Right lobe of liver (tissue), 6 donors: Measurements from ENCODE around the gene ROBO2. TPM values are rescaled to one million over a fixed set of nuclear protein-coding genes. Genes with fewer than 3 reads are reported as not detected.

Experiments
- ATAC-seq, 4 donors: fragments of 200-7000 bp; cut with Tn5 transposase; one replicate each; pipeline ENCODE4 v1.9.1; 2020; ENCODE audit warnings: mild to moderate bottlenecking in 4 of 4, moderate library complexity in 4 of 4
- DNase-seq, 3 donors: peaks; one replicate each; pipeline ENCODE4 v3.0.0-alpha.2; 2020
- H3K27ac ChIP-seq, 3 donors: fragments of 200-600 bp; one replicate each; pipeline ENCODE4 v1.8.0; 2022
- H3K27me3 ChIP-seq, 2 donors: fragments of 200-600 bp; one replicate each; pipeline ENCODE4 v1.8.0; 2022
- H3K36me3 ChIP-seq, 4 donors: fragments of 200-600 bp; sonication (generic) in 1 of 4; one replicate each; pipeline versions ENCODE4 v1.5.1 to v1.8.0; 2017 to 2022; ENCODE audit warnings: control low read depth in 1 of 4
- H3K4me1 ChIP-seq, 4 donors: fragments of 200-600 bp; sonication (generic) in 1 of 4; one replicate each; pipeline versions ENCODE4 v1.5.1 to v1.8.0; 2017 to 2022; ENCODE audit warnings: control low read depth in 1 of 4
- H3K4me3 ChIP-seq, 3 donors: fragments of 200-600 bp; one replicate each; pipeline ENCODE4 v1.8.0; 2022
- H3K9me3 ChIP-seq, 4 donors: fragments of 200-600 bp; sonication (generic) in 1 of 4; one replicate each; pipeline versions ENCODE4 v1.5.1 to v1.8.0; 2017 to 2022; ENCODE audit warnings: control low read depth in 1 of 4
- CTCF ChIP-seq, 4 donors: fragments of 200-600 bp in 3 of 4; fragments of 450-650 bp in 1 of 4; IDR thresholded peaks; one replicate each; pipeline versions ENCODE4 v1.5.1 to v1.8.0; 2016 to 2022; ENCODE audit warnings: antibody characterized with exemption in 4 of 4, mild to moderate bottlenecking in 2 of 4
- POLR2A ChIP-seq: fragments of 450-650 bp; IDR thresholded peaks from one replicate; pipeline ENCODE4 v1.6.1; 2017; ENCODE audit warnings: antibody characterized with exemption, mild to moderate bottlenecking
- WGBS: methylation state at CpG from one replicate; pipeline ENCODE4 v1.1.6; 2018; ENCODE audit warnings: low coverage, low lambda C conversion rate; ENCODE audit not compliant: insufficient coverage; ENCODE audit errors: missing lambda C conversion rate; 5-methylcytosine and 5-hydroxymethylcytosine counted together
- intact Hi-C, 2 donors: fragments of 100-400 bp; cut with DNase I; formaldehyde crosslinking; loops; one replicate each; pipeline versions ENCODE4 v1.11.2 to v1.14.1; 2022
- total RNA-seq, 6 experiments: library from RNA; depleted of rRNA in 2 of 6; stranded (reverse); fragments of >200 nt in 2 of 6; fragmentation: NEBNext Ultra II Directional in 3 of 6; extraction: Animal tissue kit (Norgen Biotek cat#: 25700) in 3 of 6; gene quantifications; one replicate each; pipeline versions ENCODE4 v1.1.0 to v1.2.4, GENCODE V29; 2016 to 2023
- donor health status: DM: no; HTN: yes; CAD: no.
- donor health status: DM: no; HTN: no; CAD: no.
- donor health status: DM: no; HTN: no; CAD: no.
- donor health status: DM: no; HTN: yes; CAD: no.
- donor health status: DM: no; HTN: yes; CAD: no.

Gene ROBO2
- total RNA-seq, 6 experiments from 2014 or later = 0.07 to 1.7 (median 0.67) TPM

- no peaks in the 10 kb centered on the region for H3K27me3 ChIP-seq
- TF ChIP-seq CTCF (IDR thresholded peaks at IDR 0.05) (no peak), POLR2A (no peak)
- H3K4me1 ChIP-seq = no peaks in the 10 kb centered on the region
- no peak for DNase-seq
- no peaks in the 10 kb centered on the region for H3K36me3 ChIP-seq
- intact Hi-C loops = no loop called here
- ATAC-seq = no peak
- no peak overlapping the region for H3K4me3 ChIP-seq
- H3K27ac ChIP-seq = no peak overlapping the region
- no peaks in the 10 kb centered on the region for H3K9me3 ChIP-seq
- WGBS = 100% methylated on average over 2 of the region's 3 CpGs
These were observed 227.7 kb downstream of the ROBO2 start for GRCh38 chr3:77267589-77267988.

- intact Hi-C loops = no loop called here
- H3K4me1 ChIP-seq = no peaks in the 10 kb centered on the region
- ATAC-seq (no peak), DNase-seq (no peak)
- H3K9me3 ChIP-seq = no peaks in the 10 kb centered on the region
- H3K27me3 ChIP-seq = no peaks in the 10 kb centered on the region
- no peak for TF ChIP-seq POLR2A
- no peaks in the 10 kb centered on the region for H3K36me3 ChIP-seq
- no peak overlapping the region for H3K27ac ChIP-seq
- H3K4me3 ChIP-seq = no peak overlapping the region
- WGBS = 58% methylated on average over 1 of the region's 1 CpG
These were observed 231.4 kb downstream of the ROBO2 start for GRCh38 chr3:77271306-77271705.

GRCh38 chr3:77271711-77272110 is 231.8 kb downstream of the ROBO2 start:
- no peak for DNase-seq
- H3K9me3 ChIP-seq = no peaks in the 10 kb centered on the region

GRCh38 chr3:77279276-77279675 is 239.4 kb downstream of the ROBO2 start:
- intact Hi-C loops = no loop called here
- WGBS = 77% methylated on average over 2 of the region's 2 CpGs
- TF ChIP-seq CTCF (IDR thresholded peaks at IDR 0.05) = no peak
- no peak for TF ChIP-seq POLR2A
- no peaks in the 10 kb centered on the region for H3K36me3 ChIP-seq
- DNase-seq (no peak), ATAC-seq (no peak)
- H3K27ac ChIP-seq = no peak overlapping the region
- H3K27me3 ChIP-seq = no peaks in the 10 kb centered on the region
- no peaks in the 10 kb centered on the region for H3K9me3 ChIP-seq
- H3K4me1 ChIP-seq = no peaks in the 10 kb centered on the region
- H3K4me3 ChIP-seq = no peak overlapping the region

More at GRCh38 chr3:77271711-77272110, 231.8 kb downstream of the ROBO2 start:
- WGBS = 69% methylated on average over 6 of the region's 6 CpGs
- no peak overlapping the region for H3K27ac ChIP-seq
- TF ChIP-seq CTCF (IDR thresholded peaks at IDR 0.05) (no peak), POLR2A (no peak)
- no peak for ATAC-seq
- no peaks in the 10 kb centered on the region for H3K36me3 ChIP-seq
- no peaks in the 10 kb centered on the region for H3K4me1 ChIP-seq
- intact Hi-C loops = no loop called here
- no peaks in the 10 kb centered on the region for H3K27me3 ChIP-seq
- H3K4me3 ChIP-seq = no peak overlapping the region

GRCh38 chr3:77281721-77282120 is 241.8 kb downstream of the ROBO2 start:
- H3K36me3 ChIP-seq = no peaks in the 10 kb centered on the region
- DNase-seq (no peak), ATAC-seq (no peak)
- no peaks in the 10 kb centered on the region for H3K4me1 ChIP-seq
- no peaks in the 10 kb centered on the region for H3K9me3 ChIP-seq
- no peak for TF ChIP-seq POLR2A
- no peak for TF ChIP-seq CTCF (IDR thresholded peaks at IDR 0.05)
- H3K4me3 ChIP-seq = no peak overlapping the region
- intact Hi-C loops = no loop called here
- H3K27ac ChIP-seq = no peak overlapping the region
- H3K27me3 ChIP-seq = no peaks in the 10 kb centered on the region
- 72% methylated on average over 7 of the region's 8 CpGs for WGBS
